Choroid plexus epithelial cell (primary cell): ENCODE measurements around the gene TCEAL5.
A peak's percentile ranks its signal among the peaks of the same experiment; 100 is the strongest.

Experiments used
- DNase-seq: peaks from one replicate; pipeline ENCODE4 v3.0.0-alpha.2; 2010; ENCODE audit warnings: low read depth
- H3K4me3 ChIP-seq: 2 replicates; pipeline ENCODE4 v1.5.1; 2011; ENCODE audit warnings: low read depth, mild to moderate bottlenecking, control low read depth, low read length, moderate library complexity
- CTCF ChIP-seq: conservative IDR thresholded peaks from 2 replicates; pipeline ENCODE4 v1.5.1; 2011; ENCODE audit warnings: low read depth, mild to moderate bottlenecking, control low read depth, inconsistent platforms, low read length, moderate library complexity

The TCEAL5 gene

GRCh38 chrX:103279624-103280023, 3.1 kb upstream of the TCEAL5 start:
- DNase-seq = no peak
- H3K4me3 ChIP-seq = no peak overlapping the region
- TF ChIP-seq CTCF = no peak

- no peak for TF ChIP-seq CTCF
- DNase-seq = no peak
- H3K4me3 ChIP-seq = no peak overlapping the region
Observed at GRCh38 chrX:103275947-103276567, 493 bp downstream of the TCEAL5 start.

- no peak overlapping the region for H3K4me3 ChIP-seq
- no peak for DNase-seq
- no peak for TF ChIP-seq CTCF
Observed at GRCh38 chrX:103274284-103274683, 2.3 kb downstream of the TCEAL5 start.

- DNase-seq = no peak
- H3K4me3 ChIP-seq = no peak overlapping the region
- TF ChIP-seq CTCF = no peak
Observed at GRCh38 chrX:103258275-103258674, 18.3 kb downstream of the TCEAL5 start.

GRCh38 chrX:103256651-103257050, 19.9 kb downstream of the TCEAL5 start:
- DNase-seq = no peak
- no peak for TF ChIP-seq CTCF
- H3K4me3 ChIP-seq = no peak overlapping the region

DNA sequence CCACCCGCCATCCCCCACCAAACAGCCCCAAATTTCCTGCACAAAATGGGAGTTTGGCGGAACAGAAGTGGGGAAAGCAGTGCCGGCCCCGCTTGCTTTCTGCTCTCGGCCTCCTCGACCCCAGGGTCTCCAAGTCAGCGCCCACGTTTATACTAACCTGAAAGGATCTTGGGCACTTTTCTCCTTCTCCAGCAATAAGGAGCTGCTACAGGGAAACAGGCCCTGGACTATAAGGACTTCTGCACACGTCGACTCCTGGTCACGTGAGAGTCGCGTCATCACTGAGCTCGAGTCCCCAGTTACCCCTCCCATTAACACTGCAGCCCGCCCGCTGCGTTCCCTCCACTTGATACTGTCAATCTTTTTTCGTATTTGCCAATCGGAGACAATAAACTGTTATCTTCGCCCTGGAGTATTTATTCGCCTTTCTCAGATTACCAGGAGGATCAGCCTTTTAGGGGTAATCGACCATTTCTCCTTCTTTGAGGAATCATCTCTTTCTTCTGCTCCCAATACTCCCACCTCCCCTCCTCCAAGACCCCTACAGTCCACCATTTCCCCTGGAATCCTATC, 21.5 kb downstream of the TCEAL5 start, which contains the start of gene TCEAL8:
Gene TCEAL8, minus strand, starts transcription at position 235 of the 573 bp plus-strand sequence. CDS start 1,176 bp downstream, outside the sequence.
- peak within 1 kb of the TSS; percentile 72 for H3K4me3 ChIP-seq
- peak; percentile 84 for DNase-seq
- no peak for TF ChIP-seq CTCF
